Testis (tissue), 2 donors: ENCODE data around the gene CENPS.

Experiments
- CTCF ChIP-seq, 3 experiments: fragments of 450-650 bp in 2 of 3; fragments of 200-600 bp in 1 of 3; sonication (generic) in 1 of 3; IDR thresholded peaks; one replicate each; pipeline ENCODE4 v1.5.1; 2016 to 2019; ENCODE audit warnings: antibody characterized with exemption in 3 of 3, mild to moderate bottlenecking in 2 of 3, moderate library complexity in 1 of 3
- POLR2A ChIP-seq: fragments of 450-650 bp; IDR thresholded peaks from one replicate; pipeline ENCODE4 v1.6.1; 2017; ENCODE audit warnings: antibody characterized with exemption, mild to moderate bottlenecking, moderate library complexity

GRCh38 chr1:10446790-10447422, 16.7 kb downstream of the CENPS start:
- TF ChIP-seq CTCF (IDR thresholded peaks at IDR 0.05) (no peak), POLR2A (no peak)
